Measurements from ENCODE around the gene CKM.

GRCh38 chr19:45279587-45280192 lies 43.0 kb downstream of the CKM start:
- TF ChIP-seq CTCF (IDR thresholded peaks at IDR 0.05; ENCODE audit: poor library complexity): no peak
- no peak for TF ChIP-seq EZH2phosphoT487 (IDR thresholded peaks at IDR 0.05; ENCODE audit: low read depth, severe bottlenecking, unreplicated experiment)

All from hepatocyte (in vitro differentiated cells).